ENCODE data around the gene RASAL1. TPM values are rescaled to one million over a fixed set of nuclear protein-coding genes. Genes with fewer than 3 reads are reported as not detected.

RASAL1 gene
- total and polyA plus RNA-seq, 11 donors: not detected

GRCh38 chr12:113151655-113152054 is 16.1 kb upstream of the RASAL1 start:
- peaks cover 0 to 33% (median 13%) of the 10 kb centered on the region in 12 donors for H3K4me1 ChIP-seq
- no peaks in the 10 kb centered on the region for H3K36me3 ChIP-seq
- TF ChIP-seq CTCF (IDR thresholded peaks at IDR 0.05) (no peak), POLR2A (IDR thresholded peaks at IDR 0.05) (no peak)
- 86 to 98% (median 89%) methylated on average over 3 of the region's 3 CpGs for WGBS, 4 donors
- H3K9me3 ChIP-seq: peaks cover 0 to 7% (median 0%) of the 10 kb centered on the region in 12 donors
- intact Hi-C loops (cut with DNase I): loop anchor here in 8 of 10 donors (2.0 to 5.0 kb wide), 3 partner anchors 103 to 159 kb away; no protein-coding TSS in a partner anchor
- no peak overlapping the region for H3K4me3 ChIP-seq
- H3K27me3 ChIP-seq: peaks cover 6 to 63% (median 47%) of the 10 kb centered on the region in 9 donors
- ATAC-seq: no peak
- H3K27ac ChIP-seq: no peak overlapping the region
- peak in 1 of 5 donors; percentile 4 for DNase-seq

GRCh38 chr12:113149361-113150150 is 14.0 kb upstream of the RASAL1 start, which contains the start of gene CFAP73:
CFAP73 (plus strand) TSS chr12:113149724; CDS start chr12:113149858, 134 bp downstream.
- Histone ChIP-seq H3K27ac (no peak within 1 kb of the TSS), H3K36me3 (no peaks in the 10 kb centered on the region), H3K9me3 (peaks cover 0 to 7% (median 0%) of the 10 kb centered on the region in 12 donors), H3K4me3 (peak within 1 kb of the TSS in 1 of 12 donors; percentile 28), H3K4me1 (peaks cover 0 to 31% (median 12%) of the 10 kb centered on the region in 12 donors), H3K27me3 (peaks cover 6 to 47% (median 34%) of the 10 kb centered on the region in 9 donors)
- no peak for TF ChIP-seq POLR2A (IDR thresholded peaks at IDR 0.05)
- TF ChIP-seq CTCF (IDR thresholded peaks at IDR 0.05): no peak
- intact Hi-C loops (cut with DNase I): loop anchor here in 7 of 10 donors (5.0 kb wide), 2 partner anchors 102 to 157 kb away; no protein-coding TSS in a partner anchor
- 22 to 28% (median 26%) methylated on average over 13 to 22 of the region's 22 CpGs for WGBS, 4 donors
- DNase-seq (peak; percentile 48 to 87 (median 71)), ATAC-seq (peak; percentile 76 to 89 (median 87))

- TF ChIP-seq POLR2A (IDR thresholded peaks at IDR 0.05) (no peak), CTCF (IDR thresholded peaks at IDR 0.05) (no peak)
- peaks cover 0 to 24% (median 11%) of the 10 kb centered on the region in 9 donors for H3K27me3 ChIP-seq
- no peaks in the 10 kb centered on the region for H3K36me3 ChIP-seq
- WGBS, 4 donors: 79 to 86% (median 83%) methylated on average over 2 of the region's 2 CpGs
- H3K4me3 ChIP-seq: no peak overlapping the region
- no peak for ATAC-seq
- intact Hi-C loops (cut with DNase I): no loop called here
- peak in 1 of 5 donors; percentile 3 for DNase-seq
- H3K9me3 ChIP-seq: peaks cover 0 to 7% (median 0%) of the 10 kb centered on the region in 12 donors
- no peak overlapping the region for H3K27ac ChIP-seq
- peaks cover 0 to 17% (median 5%) of the 10 kb centered on the region in 12 donors for H3K4me1 ChIP-seq
Observed at GRCh38 chr12:113146999-113147398, 11.4 kb upstream of the RASAL1 start.

Data from heart left ventricle (tissue), 16 donors.